ENCODE results near the gene TOR2A.

DNA sequence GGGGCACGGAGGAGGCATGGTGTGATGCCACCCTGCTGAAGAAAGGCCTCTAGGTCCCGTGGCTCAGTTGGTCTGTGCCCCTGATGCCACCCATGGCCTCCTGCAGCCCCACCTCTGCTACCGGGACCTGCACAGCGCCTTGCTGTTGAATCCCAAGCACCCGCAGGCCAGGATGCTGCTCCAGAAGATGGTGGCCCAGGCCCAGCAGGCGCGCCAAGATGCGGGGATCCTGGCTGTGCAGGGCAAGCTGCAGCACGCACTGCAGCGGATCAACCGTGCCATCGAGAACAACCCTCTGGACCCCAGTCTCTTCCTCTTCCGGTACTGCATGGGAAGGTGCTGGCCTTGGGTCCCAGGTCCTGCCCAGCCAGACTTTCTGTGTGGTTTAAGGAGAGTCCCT is 12.1 kb downstream of the TOR2A start:
- no peak for TF ChIP-seq NR2C2 (CRISPR knock-in tag; IDR thresholded peaks at IDR 0.05)
- no peak for TF ChIP-seq NR2C2 (tag; IDR thresholded peaks at IDR 0.05)
- TF ChIP-seq, protein P1, sequence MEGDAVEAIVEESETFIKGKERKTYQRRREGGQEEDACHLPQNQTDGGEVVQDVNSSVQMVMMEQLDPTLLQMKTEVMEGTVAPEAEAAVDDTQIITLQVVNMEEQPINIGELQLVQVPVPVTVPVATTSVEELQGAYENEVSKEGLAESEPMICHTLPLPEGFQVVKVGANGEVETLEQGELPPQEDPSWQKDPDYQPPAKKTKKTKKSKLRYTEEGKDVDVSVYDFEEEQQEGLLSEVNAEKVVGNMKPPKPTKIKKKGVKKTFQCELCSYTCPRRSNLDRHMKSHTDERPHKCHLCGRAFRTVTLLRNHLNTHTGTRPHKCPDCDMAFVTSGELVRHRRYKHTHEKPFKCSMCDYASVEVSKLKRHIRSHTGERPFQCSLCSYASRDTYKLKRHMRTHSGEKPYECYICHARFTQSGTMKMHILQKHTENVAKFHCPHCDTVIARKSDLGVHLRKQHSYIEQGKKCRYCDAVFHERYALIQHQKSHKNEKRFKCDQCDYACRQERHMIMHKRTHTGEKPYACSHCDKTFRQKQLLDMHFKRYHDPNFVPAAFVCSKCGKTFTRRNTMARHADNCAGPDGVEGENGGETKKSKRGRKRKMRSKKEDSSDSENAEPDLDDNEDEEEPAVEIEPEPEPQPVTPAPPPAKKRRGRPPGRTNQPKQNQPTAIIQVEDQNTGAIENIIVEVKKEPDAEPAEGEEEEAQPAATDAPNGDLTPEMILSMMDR (IDR thresholded peaks at IDR 0.05 in 2 of 3, conservative IDR thresholded peaks at IDR 0.05 in 1 of 3; ENCODE audit: insufficient read depth in 2 of 3, low read depth in 1 of 3, low read length in 3 of 3): no peak
- TF ChIP-seq IRF2 (CRISPR knock-in tag; IDR thresholded peaks at IDR 0.05): no peak
- TF ChIP-seq, protein P2, sequence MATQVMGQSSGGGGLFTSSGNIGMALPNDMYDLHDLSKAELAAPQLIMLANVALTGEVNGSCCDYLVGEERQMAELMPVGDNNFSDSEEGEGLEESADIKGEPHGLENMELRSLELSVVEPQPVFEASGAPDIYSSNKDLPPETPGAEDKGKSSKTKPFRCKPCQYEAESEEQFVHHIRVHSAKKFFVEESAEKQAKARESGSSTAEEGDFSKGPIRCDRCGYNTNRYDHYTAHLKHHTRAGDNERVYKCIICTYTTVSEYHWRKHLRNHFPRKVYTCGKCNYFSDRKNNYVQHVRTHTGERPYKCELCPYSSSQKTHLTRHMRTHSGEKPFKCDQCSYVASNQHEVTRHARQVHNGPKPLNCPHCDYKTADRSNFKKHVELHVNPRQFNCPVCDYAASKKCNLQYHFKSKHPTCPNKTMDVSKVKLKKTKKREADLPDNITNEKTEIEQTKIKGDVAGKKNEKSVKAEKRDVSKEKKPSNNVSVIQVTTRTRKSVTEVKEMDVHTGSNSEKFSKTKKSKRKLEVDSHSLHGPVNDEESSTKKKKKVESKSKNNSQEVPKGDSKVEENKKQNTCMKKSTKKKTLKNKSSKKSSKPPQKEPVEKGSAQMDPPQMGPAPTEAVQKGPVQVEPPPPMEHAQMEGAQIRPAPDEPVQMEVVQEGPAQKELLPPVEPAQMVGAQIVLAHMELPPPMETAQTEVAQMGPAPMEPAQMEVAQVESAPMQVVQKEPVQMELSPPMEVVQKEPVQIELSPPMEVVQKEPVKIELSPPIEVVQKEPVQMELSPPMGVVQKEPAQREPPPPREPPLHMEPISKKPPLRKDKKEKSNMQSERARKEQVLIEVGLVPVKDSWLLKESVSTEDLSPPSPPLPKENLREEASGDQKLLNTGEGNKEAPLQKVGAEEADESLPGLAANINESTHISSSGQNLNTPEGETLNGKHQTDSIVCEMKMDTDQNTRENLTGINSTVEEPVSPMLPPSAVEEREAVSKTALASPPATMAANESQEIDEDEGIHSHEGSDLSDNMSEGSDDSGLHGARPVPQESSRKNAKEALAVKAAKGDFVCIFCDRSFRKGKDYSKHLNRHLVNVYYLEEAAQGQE (IDR thresholded peaks at IDR 0.05; ENCODE audit: borderline replicate concordance): no peak
- TF ChIP-seq, protein P2 (CRISPR knock-in tag; IDR thresholded peaks at IDR 0.05; ENCODE audit: low read depth): no peak
- no peak for TF ChIP-seq TAF1 (IDR thresholded peaks at IDR 0.05; ENCODE audit: control insufficient read depth, extremely low read depth, insufficient read depth, low read length, severe bottlenecking)
- TF ChIP-seq ZC3H11A (IDR thresholded peaks at IDR 0.05; ENCODE audit: low read depth, low read length): no peak
- no peak for TF ChIP-seq NCOA6 (IDR thresholded peaks at IDR 0.05)
- no peak for TF ChIP-seq ZNF12 (CRISPR knock-in tag; IDR thresholded peaks at IDR 0.05)
